Measurements from ENCODE around the gene GPR180.

The GPR180 gene

GRCh38 chr13:94664889-94665288, 63.2 kb downstream of the GPR180 start:
- H3K36me3 Mint-ChIP-seq (ENCODE audit: low read depth), result no peaks in the 10 kb centered on the region
- no peak overlapping the region for H3K4me3 Mint-ChIP-seq
- no peaks in the 10 kb centered on the region for H3K9me3 Mint-ChIP-seq
- H3K27ac Mint-ChIP-seq, result no peak overlapping the region
- H3K27me3 Mint-ChIP-seq (ENCODE audit: low read depth), result peaks cover 86% of the 10 kb centered on the region
- no peak for TF ChIP-seq CTCF (IDR thresholded peaks at IDR 0.05; ENCODE audit: unreplicated experiment in 3 of 3)
- peaks cover 12% of the 10 kb centered on the region for H3K4me1 Mint-ChIP-seq

- Mint-ChIP-seq H3K27ac (no peak overlapping the region), H3K36me3 (ENCODE audit: low read depth) (no peaks in the 10 kb centered on the region), H3K4me3 (no peak overlapping the region), H3K27me3 (ENCODE audit: low read depth) (peaks cover 80% of the 10 kb centered on the region), H3K9me3 (no peaks in the 10 kb centered on the region), H3K4me1 (peaks cover 5% of the 10 kb centered on the region)
- TF ChIP-seq CTCF (IDR thresholded peaks at IDR 0.05; ENCODE audit: unreplicated experiment in 3 of 3), result no peak
Measured at GRCh38 chr13:94666065-94666464, 64.4 kb downstream of the GPR180 start.

GRCh38 chr13:94667190-94667589, 65.5 kb downstream of the GPR180 start:
- Mint-ChIP-seq H3K27me3 (ENCODE audit: low read depth) (peaks cover 73% of the 10 kb centered on the region), H3K9me3 (no peaks in the 10 kb centered on the region), H3K4me1 (no peaks in the 10 kb centered on the region), H3K4me3 (no peak overlapping the region), H3K36me3 (ENCODE audit: low read depth) (no peaks in the 10 kb centered on the region), H3K27ac (no peak overlapping the region)
- no peak for TF ChIP-seq CTCF (IDR thresholded peaks at IDR 0.05; ENCODE audit: unreplicated experiment in 3 of 3)

GRCh38 chr13:94672400-94672799, 70.7 kb downstream of the GPR180 start:
- Mint-ChIP-seq H3K27me3 (ENCODE audit: low read depth) (peaks cover 49% of the 10 kb centered on the region), H3K4me3 (no peak overlapping the region), H3K4me1 (no peaks in the 10 kb centered on the region), H3K36me3 (ENCODE audit: low read depth) (no peaks in the 10 kb centered on the region), H3K27ac (no peak overlapping the region), H3K9me3 (no peaks in the 10 kb centered on the region)
- TF ChIP-seq CTCF (IDR thresholded peaks at IDR 0.05; ENCODE audit: unreplicated experiment in 3 of 3), result no peak

GRCh38 chr13:94673851-94674250, 72.2 kb downstream of the GPR180 start:
- no peak overlapping the region for H3K27ac Mint-ChIP-seq
- no peak overlapping the region for H3K4me3 Mint-ChIP-seq
- no peak for TF ChIP-seq CTCF (IDR thresholded peaks at IDR 0.05; ENCODE audit: unreplicated experiment in 3 of 3)
- H3K4me1 Mint-ChIP-seq, result no peaks in the 10 kb centered on the region
- H3K27me3 Mint-ChIP-seq (ENCODE audit: low read depth), result peaks cover 46% of the 10 kb centered on the region
- H3K36me3 Mint-ChIP-seq (ENCODE audit: low read depth), result no peaks in the 10 kb centered on the region
- H3K9me3 Mint-ChIP-seq, result no peaks in the 10 kb centered on the region

- no peaks in the 10 kb centered on the region for H3K9me3 Mint-ChIP-seq
- no peak overlapping the region for H3K4me3 Mint-ChIP-seq
- TF ChIP-seq CTCF (IDR thresholded peaks at IDR 0.05; ENCODE audit: unreplicated experiment in 3 of 3), result peak; percentile 55 to 72 (median 55)
- no peak overlapping the region for H3K27ac Mint-ChIP-seq
- H3K4me1 Mint-ChIP-seq, result no peaks in the 10 kb centered on the region
- no peaks in the 10 kb centered on the region for H3K36me3 Mint-ChIP-seq (ENCODE audit: low read depth)
- H3K27me3 Mint-ChIP-seq (ENCODE audit: low read depth), result peaks cover 51% of the 10 kb centered on the region
Measured at GRCh38 chr13:94674609-94675348, 73.1 kb downstream of the GPR180 start.

Measured in nephron (organoid).